ENCODE measurements around the gene CCDC85A.

CCDC85A gene

DNA sequence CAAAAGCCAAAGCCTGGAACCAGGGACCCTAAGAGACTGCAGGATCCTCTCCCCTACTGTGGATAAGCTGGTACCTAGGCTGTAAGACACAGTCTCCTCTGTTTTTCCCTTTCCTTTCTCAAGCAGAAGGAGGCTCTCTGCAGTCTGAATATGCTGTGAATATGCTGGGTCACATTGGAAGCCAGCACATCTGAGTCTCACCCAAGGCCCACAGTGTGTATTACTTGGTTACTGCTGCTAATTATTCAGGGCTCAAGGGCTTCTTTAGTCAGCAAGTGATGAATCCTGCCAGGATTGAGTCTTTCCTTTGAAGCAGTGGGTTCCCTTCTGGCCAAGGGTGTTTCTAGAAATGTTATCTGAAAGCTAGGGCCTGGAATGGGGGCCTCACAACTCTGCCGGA lies 60.7 kb downstream of the CCDC85A start:
- no peak for DNase-seq

DNA sequence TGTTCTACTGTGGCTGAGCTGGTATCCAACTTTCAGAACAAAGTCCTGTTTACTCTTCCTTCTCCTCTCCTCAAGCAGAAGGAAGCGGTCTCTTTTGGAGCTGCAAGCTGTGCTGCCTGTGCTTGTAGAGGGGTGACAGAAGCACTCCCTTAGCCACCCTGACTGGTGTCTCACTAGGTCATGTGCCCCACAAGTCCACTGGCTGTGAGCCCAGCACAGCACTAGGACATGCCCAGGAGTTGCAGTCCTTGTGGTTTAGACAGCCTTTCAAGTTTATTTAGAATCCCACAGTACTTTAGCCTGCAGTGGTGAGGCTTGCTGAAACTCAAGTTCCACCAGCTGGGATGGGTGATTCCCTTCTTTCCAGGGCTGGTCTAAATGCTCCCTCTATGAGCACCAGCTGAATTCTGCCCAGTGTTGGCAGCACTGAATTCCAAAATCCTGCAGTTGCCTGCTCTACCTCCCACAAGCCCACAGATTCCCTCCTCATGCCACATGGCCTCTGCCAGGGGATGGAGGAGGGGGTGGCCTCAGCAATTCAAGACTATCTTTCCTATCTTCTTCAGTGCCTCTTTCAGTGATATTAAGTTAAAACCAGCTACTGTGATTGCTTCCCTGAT lies 61.2 kb downstream of the CCDC85A start:
- DNase-seq, result no peak

DNA sequence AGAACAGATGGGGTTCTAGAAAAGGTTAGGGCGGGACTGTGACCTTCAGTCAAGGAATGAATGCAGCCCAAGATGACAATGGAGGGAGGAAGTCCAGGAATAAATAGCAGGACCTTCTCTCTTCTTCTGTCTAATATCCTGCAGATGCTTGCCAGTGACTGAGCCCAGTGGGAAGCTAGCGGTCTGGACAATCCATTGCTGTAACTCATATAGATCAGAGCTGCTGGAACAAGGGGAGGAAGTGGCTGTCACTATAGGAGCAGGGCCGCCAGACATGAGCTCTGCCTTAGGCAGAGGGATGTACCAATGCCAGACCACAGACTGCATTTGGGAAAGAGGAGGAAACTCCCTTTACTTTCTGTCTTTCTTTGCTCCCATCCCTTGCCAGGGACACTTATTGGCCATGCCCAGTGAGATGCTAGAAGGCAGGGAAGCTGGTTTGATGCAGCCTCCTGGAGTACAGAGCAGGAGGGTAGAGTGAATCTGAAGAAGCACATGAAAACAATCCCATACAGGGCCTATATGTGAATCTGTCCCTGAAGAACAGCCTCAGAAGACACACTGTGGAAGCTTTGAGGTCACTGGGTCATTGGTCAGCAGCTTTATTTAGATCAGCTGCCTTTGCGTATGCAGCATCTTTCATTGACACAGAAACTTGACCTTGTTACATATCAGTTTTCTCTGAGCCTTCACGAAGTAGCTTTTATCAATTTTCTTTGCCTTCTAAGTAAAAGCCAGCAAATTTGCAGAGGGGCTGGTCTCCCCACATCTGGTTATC lies 65.4 kb downstream of the CCDC85A start:
- DNase-seq, result no peak

DNA sequence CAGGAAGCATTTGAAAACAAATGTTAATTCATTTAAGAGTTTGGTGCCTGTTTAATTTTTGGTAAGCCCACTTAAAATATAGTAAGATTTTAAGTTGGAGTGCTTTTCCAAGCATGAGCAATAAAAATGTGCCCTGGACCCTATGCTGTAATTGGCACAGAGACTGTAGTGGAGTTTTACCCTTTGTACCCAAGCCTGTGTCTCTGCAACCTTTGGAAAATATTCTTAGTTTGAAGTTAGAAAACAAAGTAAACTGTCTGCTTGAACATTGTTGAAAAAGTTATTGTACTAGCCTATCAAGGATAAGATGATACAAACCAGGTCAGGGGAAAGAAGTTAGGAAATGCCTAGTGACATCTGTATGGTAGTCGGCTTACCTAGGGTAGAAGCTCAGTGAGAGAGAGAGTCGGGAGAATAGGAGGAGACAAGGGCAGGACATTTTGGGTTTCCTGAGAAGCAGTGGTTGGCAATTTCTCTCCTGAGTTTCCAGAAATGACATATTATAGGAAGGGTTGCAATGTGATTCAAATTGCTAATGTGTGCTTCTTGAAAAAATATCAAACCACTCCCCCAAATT lies 66.5 kb downstream of the CCDC85A start:
- no peak for DNase-seq

DNA sequence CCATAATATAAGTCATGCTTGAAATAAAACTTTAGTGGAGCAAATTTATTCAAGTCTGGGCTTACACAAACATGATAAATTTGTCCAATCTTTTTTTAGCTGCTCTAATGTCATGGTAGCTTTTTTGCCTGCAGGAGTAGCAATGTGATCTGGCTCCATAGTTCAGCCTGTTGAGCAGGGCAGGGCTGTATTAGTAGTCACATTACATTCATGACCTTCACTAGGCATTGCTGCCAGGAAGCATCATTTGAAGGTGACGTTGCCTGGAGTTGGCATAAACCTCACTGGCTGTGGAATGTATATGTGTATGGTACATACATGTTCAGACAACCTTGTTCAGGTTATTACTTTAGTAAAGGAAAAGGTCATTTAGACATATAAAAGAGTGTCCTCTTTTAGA lies 76.6 kb downstream of the CCDC85A start:
- DNase-seq, result no peak

DNA sequence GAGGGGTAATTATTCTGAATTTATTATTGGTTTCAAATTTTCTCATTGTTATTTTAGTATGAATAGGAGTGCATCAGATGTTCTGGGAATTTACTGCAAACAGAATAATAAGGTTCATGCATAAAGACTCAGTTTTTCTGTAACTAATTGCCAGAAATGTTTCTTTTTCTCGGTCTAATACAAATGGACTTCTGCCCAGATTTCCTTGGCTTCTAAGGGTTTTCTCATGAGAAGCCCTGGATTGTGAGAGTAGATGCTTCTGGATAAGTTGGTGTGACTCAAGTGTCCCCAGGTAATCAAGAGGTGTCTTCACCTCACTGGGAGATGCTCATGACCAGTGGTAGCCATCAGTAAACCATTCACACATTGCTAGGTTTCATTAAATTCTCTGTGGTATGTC lies 78.5 kb downstream of the CCDC85A start:
- DNase-seq, result no peak

DNA sequence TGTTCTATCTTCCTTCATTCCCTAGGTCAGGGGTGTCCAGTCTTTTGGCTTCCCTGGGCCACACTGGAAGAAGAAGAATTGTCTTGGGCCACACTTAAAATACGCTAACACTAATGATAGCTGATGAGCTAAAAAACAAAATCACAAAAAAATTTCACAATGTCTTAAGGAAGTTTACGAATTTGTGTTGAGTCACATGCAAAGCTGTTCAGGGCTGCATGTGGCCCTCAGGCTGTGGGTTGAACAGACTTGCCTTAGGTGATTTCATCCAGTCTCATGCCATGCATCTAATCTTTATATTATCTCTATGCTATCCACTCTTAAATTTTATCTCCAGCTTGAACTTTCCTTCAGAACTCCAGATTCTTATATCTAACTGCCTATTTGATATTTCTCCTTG lies 80.1 kb downstream of the CCDC85A start:
- DNase-seq, result no peak

DNA sequence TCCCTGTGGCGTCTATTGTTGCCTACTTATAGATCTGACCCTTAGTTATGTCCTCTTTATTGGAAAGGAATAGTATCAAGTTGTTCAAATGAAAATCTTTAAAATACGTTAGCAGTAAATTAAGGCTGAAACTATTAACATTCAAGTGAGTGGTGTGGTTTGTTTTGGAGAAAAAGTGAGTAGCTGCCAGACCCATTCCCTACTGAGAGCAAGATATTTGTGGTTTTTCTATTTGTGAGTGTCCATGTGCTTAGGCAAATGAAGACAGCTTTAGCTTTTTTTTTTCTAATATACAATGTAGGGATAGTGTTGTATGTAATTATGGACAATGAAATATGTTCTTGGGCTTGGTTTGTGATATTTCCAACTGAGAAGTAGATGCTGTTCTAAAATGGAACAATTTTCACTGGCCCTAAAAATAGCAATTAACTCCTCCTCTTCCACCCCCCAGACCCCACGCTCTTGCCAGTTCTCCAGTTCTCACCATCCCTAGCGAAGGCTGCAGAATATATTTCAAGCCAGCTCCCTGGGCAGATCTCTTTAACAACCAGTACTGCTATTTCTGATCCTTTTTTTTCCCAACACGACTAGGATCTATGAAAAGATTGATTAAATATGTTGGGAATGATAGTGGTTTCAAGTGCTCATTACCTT lies 83.1 kb downstream of the CCDC85A start:
- no peak for DNase-seq

DNA sequence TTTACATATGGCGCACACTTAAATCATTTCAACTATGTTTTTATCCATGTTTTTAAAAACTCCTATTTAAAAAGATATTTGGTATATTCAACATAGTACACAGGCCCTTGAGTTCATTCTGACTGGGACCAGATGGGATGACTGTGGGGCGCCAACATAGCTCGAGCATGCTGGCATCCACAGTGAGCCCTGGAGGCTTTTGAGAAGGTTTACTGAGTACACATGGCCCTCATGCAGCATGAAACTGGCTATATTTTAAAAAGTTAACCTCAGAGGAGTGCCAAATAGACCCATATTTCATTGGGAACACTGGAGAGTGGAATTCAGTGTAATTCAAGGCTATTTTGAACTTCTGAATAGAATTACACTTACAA lies 83.6 kb downstream of the CCDC85A start:
- DNase-seq, result no peak

DNA sequence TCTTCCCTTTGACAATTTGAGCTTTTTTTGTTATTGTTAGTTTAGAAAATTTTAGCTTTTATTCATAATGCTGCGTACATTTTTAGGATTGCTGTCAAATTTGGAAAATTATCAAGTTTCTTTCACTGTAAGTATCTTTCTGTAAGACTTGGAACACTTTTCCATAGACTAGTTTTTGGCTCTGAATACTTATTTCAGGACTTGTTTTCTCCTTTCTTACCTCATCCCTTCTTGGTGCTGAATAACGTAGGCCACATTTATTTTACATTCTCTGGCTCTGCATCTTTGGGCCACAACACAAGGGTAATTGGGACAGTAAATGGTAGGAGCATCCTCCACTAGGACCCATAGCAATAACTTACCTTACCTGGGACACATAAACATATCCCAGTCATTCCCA lies 85.1 kb downstream of the CCDC85A start:
- DNase-seq, result no peak

DNA sequence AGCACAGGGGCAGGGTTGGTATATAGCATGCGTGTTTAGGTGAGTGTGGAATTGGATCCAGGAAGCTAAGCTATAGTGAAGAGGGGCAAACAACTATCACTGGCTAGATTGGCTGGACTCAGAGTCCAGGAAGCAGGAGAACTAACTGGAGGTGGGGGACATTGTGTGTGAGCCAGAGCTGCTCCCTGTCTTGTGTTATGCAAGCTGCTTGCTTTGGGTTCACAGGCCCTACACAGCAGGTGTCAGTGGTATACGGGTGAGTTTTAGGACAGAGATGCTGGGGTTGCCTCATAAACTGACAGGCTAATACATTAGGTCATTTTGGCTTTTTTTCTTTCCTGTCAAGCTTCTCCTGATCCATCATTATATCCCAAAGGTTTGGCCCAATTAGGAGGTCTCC lies 87.5 kb downstream of the CCDC85A start:
- DNase-seq, result no peak

DNA sequence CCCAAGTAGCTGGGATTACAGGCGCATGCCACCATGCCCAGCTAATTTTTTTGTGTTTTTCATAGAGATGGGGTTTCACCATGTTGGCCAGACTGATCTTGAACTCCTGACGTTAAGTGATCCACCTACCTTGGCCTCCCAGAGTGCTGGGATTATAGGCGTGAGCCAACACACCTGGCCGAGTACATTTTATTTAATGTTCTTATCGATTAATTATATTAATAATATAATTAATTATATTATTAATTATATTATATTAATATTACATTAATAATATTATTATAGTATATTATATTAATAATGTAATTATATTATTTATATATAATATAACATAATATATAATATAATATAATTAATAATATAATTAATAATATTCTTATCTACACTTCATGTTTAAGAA lies 101.4 kb downstream of the CCDC85A start:
- no peak for DNase-seq

DNA sequence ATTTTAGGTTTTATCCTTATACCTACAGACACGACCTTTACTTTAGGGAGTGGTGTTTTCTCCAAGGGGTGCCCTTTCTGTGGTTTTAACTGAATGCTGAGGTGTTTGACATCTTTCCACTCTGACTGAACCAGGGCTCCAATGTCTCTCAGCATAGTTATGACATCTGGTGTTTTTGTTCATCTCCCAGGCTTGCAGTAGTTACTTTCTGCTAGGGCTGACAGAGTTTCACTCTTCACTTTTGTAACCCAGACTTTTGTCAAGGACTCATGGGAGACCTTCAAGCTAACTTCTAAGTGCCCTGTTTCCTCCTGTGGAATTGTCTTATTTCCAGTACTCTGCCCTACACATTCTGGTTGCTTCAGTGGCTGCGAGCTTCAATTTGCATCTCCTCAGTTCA lies 103.1 kb downstream of the CCDC85A start:
- DNase-seq, result no peak

DNA sequence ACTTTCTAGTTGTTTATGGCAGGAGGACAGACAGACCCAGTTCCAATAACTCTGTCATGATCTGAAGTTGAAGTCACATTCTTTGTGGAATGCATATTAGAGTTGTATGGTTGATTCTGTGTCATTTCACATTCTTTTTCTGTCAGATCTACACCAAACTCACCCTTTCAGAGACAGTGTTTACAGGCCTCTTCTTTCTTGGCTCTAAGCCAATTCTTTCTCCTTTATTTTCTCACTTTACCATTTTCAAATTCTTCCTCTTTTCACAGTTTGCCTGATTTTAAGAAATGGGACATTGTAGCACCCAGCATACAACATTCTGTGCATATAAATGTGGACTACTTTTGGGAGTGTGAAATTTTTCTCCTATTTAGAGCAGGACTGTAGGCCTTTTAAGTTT lies 103.7 kb downstream of the CCDC85A start:
- DNase-seq, result no peak

DNA sequence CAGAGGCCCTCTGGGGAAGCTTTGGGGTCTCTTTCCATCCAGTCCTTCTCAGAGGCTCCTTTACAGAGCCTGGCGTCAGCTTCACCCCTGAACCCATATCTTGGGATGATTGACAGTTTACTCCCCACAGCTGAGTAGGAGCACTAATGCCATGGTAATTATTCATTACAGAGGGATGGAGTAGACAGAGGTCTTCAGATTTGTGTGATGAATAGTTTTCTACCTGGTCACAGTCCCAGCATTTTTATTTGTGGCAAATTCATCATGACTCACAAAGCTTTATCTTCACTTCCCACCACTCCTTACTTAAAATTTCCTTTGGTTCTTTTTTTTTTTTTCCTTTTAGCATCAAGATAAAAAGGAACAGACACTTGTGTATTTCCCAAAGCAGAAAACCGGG lies 104.2 kb downstream of the CCDC85A start:
- no peak for DNase-seq

DNA sequence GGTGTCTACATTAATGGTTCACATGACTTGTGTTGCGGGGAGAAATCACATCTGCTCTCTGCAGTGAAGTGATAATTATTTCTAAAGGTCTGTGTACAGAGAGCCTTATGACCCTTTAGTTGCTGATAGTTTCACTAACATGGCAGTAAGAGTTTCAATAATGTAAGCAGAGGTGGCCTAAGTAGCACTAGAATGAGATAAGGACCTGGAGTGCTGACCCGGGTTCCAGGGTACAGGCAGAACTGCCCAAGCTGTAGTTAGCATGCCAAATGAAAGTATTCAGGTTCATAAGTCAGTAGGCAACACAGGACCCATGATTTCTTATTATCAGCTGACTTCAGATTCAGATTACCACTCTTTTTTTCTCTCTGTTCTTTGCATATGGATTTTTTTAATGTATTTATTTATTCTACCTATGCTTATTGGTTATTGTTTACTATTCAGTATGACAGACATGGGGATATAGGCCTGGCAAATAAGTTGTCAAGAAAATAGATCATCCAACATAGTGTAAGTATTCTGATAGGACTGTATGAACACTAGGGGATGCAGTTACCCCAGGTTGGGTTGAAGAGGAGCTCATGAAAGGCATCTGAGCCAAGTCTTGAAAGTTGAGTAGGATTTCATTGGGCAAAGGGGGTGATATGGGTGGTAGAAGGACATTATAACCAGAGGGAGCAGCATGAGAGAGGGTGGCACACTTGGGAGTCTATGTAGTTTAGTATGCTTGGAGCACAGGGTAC lies 105.2 kb downstream of the CCDC85A start:
- no peak for DNase-seq

DNA sequence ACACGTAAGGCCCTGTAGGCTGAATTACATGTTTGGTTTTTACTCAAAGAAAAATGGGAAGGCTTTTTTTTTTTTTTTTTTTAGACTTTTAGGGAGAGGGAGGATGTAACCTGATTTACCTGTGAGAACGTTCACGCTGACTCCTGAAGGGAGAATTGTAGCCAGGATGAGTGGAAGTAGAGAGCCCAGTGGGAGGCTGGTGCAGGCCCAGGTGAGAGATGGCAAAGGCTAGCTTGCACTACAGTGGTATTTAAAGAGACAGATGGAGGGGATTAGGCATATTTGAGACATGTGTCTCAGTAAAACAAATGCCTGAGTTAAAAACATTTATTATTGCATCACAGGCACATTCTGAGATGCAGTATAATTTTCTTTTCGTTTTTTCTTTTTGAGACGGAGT lies 107.9 kb downstream of the CCDC85A start:
- DNase-seq, result no peak

DNA sequence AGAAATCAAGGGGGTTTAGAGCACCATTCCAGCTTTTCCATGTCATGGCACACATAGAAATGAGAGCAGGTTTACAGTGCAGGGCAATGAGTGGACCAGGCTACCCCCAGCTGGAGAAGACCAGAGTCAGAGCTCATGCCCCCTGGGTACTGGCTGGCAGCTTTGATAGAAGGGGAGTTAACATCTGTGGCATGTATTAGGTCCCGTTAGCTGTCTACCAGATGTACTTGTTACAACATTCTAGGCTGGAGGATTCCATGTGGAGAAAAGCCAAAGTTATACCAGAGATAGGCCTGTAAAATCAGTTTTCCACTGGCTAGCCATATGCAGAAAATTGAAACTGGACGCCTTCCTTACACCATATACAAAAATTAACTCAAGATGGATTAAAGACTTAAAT lies 109.2 kb downstream of the CCDC85A start:
- no peak for DNase-seq

DNA sequence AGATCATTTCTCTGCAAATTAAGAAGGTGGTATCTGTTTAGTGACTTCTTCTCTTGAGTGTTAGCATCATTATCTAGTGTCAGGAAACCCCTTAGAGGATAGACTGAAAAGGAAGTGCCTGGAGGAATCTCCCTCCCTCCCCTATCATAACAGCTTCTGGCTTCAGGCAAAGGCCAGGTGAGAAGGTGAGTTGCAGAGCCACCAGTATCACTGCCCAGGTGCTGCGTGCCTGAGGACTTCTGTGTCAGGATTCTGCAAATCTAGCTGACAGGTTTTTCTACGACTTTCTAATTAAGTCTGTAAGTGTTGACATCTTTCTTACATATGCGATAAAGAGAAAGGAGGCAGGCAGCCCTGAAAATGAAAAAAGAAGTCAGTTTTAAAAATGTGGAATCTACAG lies 111.9 kb downstream of the CCDC85A start:
- no peak for DNase-seq

DNA sequence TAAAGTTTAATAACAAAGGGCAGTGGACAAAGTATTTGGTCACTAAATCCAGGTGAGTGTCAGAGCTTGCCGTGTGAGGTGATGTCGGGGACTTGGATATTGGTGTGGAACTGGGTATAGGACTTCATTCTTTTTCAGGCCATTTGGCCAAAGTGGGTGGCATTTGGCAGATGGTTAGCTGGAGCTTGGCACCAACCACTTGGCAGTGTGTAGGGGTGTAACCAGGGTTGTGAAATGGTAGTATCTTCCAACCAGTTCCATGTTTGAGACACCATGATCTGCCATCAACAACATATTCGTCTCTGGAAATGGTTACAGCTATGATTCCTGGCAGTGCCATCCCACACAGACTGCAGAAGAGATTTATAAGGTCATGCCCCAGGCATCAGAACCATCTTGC lies 113.9 kb downstream of the CCDC85A start:
- DNase-seq, result no peak

DNA sequence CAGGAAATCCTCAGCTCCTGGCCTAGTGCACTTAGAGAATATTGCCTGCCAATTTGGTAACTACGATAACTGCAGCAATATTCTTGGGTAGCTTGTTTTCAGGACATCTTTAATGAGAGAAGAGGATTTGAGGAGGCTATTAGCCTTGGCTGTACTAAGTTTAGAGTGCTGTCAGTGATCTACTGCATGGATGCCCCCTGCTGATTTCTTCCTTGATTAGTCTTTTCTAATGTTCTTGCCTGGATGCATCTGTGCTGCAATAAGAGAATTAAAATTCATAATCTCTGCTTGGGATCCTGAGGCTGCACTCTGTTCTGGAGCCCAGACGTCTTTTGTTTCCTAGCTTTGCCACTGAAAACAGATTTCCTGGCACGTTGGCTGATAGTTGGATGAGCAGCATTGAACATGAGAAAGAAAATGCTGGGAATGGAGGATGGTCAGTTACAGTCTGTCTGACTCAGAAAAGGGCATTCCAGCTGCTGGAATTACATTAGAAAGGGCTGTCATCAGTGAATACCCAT lies 115.4 kb downstream of the CCDC85A start:
- DNase-seq, result no peak

DNA sequence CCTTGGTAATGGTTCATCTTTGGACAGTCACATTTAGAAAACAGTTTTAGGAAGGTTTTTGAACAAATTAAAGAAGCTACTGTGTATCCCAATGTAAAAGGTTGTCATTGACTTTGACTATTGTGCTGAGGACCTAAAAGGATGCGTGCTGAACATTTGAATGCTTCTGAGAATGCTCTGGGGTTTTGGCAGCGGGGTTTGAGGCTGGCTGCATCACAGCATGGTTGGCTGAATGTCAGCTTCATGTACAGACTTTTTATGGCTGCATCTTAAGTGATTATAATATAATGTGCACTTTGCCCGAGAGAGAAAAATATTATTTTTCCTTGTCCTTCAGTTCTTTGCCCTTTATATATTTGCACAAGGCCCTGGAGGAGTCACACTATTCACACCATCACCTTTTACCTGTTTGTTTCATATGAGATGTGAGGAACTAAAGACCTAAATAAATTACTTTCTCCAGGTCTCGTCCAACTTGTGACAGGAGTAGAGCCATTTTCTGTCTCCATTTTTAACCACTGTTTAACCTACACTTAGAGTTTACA lies 125.9 kb downstream of the CCDC85A start:
- no peak for DNase-seq

DNA sequence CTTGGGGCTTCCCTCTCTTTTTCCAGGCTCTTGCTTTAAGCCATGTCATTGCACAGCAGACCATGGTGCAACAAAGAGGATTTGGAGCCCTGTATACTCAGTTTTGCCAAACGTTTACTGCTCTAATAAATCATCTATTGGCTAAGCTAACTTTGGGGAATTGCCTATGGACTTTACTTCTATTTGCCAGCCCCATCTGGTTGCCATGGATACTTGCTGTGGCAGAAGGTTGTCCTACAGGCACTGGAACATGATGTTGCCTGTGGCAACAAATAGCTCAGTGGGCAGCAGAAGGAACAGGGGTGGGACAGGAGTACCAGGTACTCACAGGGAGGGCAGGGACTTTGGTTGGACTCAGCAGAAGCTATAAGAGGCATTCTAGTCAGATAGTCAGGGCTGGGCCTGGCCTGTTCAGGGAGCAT lies 129.7 kb downstream of the CCDC85A start:
- no peak for DNase-seq

All from CD4-positive, alpha-beta T cell treated with Interleukin-10 for 1 hour (primary cell).